Measurements from ENCODE around the gene FOXF2.
A peak's percentile ranks its signal among the peaks of the same experiment; 100 is the strongest.

- TF ChIP-seq CTCF (IDR thresholded peaks at IDR 0.05) (peak; percentile 79), EZH2 (IDR thresholded peaks at IDR 0.05; ENCODE audit: borderline replicate concordance, insufficient read depth, low read depth, low read length, poor library complexity, severe bottlenecking) (no peak)
Observed at GRCh38 chr6:1381481-1382330, 7.7 kb upstream of the FOXF2 start.

Data from B cell (primary cell).